Activated naive CD4-positive, alpha-beta T cell treated with anti-CD3 and anti-CD28 coated beads, Interleukin-2, amount 10 ng/mL, durations not matched to agents 7 days and 5 days (primary cell): ENCODE measurements around the gene TVP23A.
"Not testable (repeated sequence)": the region's sequence is repeated elsewhere in the genome, so short reads cannot be mapped to it uniquely, and the experiment has no call there.

Source experiments
- CTCF ChIA-PET: fragments of 350-600 bp; sonication (Branson Sonifier 250); formaldehyde crosslinking; loops from one replicate; lab custom pipeline; 2021; ENCODE audit warnings: antibody characterized with exemption; lab: Charles Lee
- DNase-seq: peaks from one replicate; pipeline ENCODE4 v3.0.0-alpha.2; 2020
- H3K27ac Mint-ChIP-seq: one replicate; pipeline ENCODE4 v1.8.0; 2021; ENCODE audit warnings: mild to moderate bottlenecking, moderate library complexity, mixed read lengths
- H3K27me3 Mint-ChIP-seq: one replicate; pipeline ENCODE4 v1.8.0; 2021; ENCODE audit warnings: mild to moderate bottlenecking, mixed read lengths
- H3K36me3 Mint-ChIP-seq: one replicate; pipeline ENCODE4 v1.8.0; 2021; ENCODE audit warnings: mixed read lengths
- H3K4me1 Mint-ChIP-seq: one replicate; pipeline ENCODE4 v1.8.0; 2021; ENCODE audit warnings: mixed read lengths
- H3K4me3 Mint-ChIP-seq: one replicate; pipeline ENCODE4 v1.8.0; 2021; ENCODE audit warnings: mild to moderate bottlenecking, moderate library complexity, mixed read lengths
- H3K9me3 Mint-ChIP-seq: one replicate; pipeline ENCODE4 v1.8.0; 2021; ENCODE audit warnings: mixed read lengths

Gene TVP23A

DNA sequence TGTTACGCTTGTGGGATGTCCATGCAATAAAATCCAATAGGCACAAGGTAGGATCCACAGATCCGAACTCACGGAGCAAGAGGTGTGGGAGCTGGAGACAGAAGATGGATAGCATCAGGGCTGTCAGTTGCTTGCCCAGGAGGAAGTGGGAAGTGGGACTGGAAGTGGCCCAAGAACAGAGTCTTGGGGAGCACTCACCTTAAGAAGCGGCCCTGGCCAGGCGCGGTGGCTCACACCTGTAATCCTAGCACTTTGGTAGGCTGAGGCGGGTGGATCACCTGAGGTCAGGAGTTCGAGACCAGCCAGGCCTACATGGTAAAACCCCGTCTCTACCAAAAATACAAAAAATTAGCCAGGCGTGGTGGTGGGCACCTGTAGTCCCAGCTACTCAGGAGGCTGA is 77.3 kb downstream of the TVP23A start:
- not testable (repeated sequence) for H3K9me3 Mint-ChIP-seq, H3K4me3 Mint-ChIP-seq, H3K36me3 Mint-ChIP-seq, DNase-seq, H3K27me3 Mint-ChIP-seq, H3K27ac Mint-ChIP-seq
- CTCF ChIA-PET: interaction anchor here (1.0 kb wide), 1 partner anchor 8 kb away, joined by 3 read pairs; no protein-coding TSS in a partner anchor
- H3K4me1 Mint-ChIP-seq: peaks cover 71% of the 10 kb centered on the region

DNA sequence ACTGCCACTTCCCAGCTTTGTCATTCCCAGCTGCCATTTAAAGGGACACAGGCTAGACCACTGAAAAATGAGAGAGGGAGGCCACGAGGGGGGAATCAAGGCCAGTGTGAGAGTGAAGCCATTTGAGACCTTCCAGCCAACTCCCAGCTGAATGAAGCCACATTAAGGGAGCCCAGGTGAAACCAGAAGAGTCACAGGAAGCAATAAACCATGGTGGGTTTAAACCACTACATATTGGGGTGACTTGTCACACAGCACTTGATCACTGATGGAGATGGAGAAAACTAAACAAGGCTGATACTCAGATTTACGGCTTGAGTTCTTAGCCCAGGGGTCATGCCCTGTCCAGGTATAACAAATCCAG is 77.8 kb downstream of the TVP23A start:
- no peaks in the 10 kb centered on the region for H3K9me3 Mint-ChIP-seq
- no peaks in the 10 kb centered on the region for H3K27me3 Mint-ChIP-seq
- H3K4me1 Mint-ChIP-seq: peaks cover 70% of the 10 kb centered on the region
- no peak for DNase-seq
- H3K36me3 Mint-ChIP-seq: peaks cover 6% of the 10 kb centered on the region
- no peak overlapping the region for H3K4me3 Mint-ChIP-seq
- CTCF ChIA-PET: interaction anchor here (1.0 to 2.1 kb wide), 2 partner anchors 9 to 227 kb away, joined by 3 to 7 read pairs; no protein-coding TSS in a partner anchor
- H3K27ac Mint-ChIP-seq: no peak overlapping the region

DNA sequence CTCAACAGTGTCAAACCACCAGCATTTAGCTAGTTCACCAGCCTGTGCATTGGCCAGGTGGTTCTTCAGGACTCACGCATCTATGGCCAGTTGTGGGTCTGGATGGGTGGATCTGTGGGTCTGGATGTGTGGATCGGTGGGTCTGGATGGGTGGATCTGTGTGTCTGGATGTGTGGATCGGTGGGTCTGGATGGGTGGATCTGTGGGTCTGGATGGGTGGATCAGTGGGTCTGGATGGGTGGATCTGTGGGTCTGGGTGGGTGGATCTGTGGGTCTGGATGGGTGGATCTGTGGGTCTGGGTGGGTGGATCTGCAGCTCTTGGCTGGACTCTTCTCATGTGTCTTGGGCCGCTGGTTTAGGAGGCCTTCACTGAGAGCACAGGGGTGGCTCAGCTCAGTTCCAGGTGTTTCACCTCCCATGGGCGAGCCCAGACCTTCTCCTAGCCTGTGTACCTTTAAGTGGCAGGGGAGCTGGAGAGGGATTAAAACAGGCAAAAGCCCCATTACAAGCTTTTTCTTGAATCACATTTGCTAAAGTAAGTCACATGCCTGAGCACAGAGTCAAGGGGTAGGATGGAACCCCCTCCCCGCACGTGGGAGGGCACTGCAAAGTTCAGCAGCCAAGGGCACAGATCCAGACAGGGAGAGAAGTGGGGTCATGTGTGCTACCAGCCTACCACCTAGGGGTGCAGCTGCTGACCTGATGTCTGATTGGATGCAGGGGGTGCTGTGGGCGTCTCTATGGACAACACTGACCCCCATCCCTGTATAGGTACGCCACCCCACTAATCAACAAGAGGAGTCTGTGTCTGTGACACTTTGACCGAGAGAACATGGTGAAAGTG is 78.4 kb downstream of the TVP23A start:
- Mint-ChIP-seq H3K4me3 (no peak overlapping the region), H3K27ac (no peak overlapping the region)

DNA sequence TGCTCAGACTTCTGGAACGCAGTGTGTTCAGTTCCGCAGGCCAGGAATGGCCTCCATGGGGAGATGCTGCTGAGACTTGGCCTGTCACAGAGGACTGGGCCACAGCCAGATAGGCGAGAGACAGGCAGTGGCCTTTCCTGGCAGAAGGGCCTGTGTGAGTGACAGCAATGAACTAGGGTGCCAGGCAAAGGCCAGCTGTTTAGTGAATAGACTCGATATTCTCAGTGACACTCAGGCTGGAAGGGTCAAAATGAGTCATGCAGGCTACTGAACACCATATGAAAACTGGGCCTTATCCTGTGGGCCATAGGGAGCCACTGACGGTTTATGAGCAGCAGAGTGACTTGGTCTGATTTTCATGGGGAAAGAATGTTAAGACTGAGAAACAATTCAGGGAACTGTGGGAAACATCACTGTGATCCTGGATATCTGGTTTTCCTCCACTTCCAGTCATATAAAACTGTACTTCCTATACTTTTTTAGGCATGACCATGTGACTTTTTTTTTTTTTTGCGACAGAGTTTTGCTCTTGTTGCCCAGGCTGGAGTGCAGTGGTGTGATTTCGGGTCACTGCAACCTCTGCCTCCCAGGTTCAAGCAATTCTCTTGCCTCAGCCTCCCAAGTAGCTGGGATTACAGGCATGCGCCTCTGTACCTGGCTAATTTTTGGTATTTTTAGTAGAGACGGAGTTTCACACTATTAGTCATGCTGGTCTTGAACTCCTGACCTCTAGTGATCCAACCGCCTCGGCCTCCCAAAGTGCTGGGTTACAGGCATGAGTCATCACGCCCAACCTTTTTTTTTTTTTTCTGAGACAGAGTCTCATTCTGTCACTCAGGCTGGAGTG is 80.1 kb downstream of the TVP23A start:
- CTCF ChIA-PET: interaction anchor here (1.0 to 3.6 kb wide), 6 partner anchors 9 to 421 kb away, joined by 3 to 43 read pairs (median 7); no protein-coding TSS in a partner anchor
- H3K4me1 Mint-ChIP-seq: peaks cover 54% of the 10 kb centered on the region
- H3K36me3 Mint-ChIP-seq: no peaks in the 10 kb centered on the region
- no peaks in the 10 kb centered on the region for H3K27me3 Mint-ChIP-seq
- peak; percentile 58 for DNase-seq
- H3K4me3 Mint-ChIP-seq: no peak overlapping the region
- no peak overlapping the region for H3K27ac Mint-ChIP-seq
- no peaks in the 10 kb centered on the region for H3K9me3 Mint-ChIP-seq

More for the DNA sequence above, 78.4 kb downstream of the TVP23A start:
- Mint-ChIP-seq H3K36me3 (peaks cover 1% of the 10 kb centered on the region), H3K4me1 (peaks cover 64% of the 10 kb centered on the region), H3K9me3 (no peaks in the 10 kb centered on the region), H3K27me3 (no peaks in the 10 kb centered on the region)
- CTCF ChIA-PET: interaction anchor here (0.6 to 2.1 kb wide), 5 partner anchors 9 to 226 kb away, joined by 3 to 9 read pairs (median 3); no protein-coding TSS in a partner anchor
- no peak for DNase-seq

DNA sequence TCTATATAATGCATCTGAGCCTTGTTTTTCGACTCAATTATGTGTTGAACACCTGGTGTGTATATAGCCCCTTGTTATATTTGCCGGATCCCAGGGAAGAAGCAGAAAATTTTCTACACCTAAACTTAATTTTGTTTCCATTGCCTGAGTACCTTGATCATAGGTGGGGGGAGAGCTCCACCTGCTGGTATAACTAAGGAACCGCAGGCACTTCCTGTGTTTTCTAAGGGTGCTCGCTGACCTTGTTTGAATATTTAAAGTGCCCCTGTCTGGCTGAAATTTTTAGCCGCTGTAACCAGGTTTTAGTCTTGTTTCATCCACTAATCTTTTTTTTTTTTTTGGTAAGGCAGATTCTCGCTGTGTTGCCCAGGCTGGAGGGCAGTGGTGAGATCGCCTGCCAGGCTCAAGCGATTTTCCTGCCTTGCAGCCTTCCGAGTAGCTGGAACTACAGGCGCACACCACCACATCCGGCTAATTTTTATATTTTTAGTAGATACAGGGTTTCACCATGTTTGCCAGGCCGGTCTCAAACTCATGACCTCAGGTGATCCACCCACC is 81.4 kb downstream of the TVP23A start:
- CTCF ChIA-PET: interaction anchor here (0.6 to 3.6 kb wide), 12 partner anchors 10 to 1479 kb away, joined by 3 to 43 read pairs (median 4); no protein-coding TSS in a partner anchor

DNA sequence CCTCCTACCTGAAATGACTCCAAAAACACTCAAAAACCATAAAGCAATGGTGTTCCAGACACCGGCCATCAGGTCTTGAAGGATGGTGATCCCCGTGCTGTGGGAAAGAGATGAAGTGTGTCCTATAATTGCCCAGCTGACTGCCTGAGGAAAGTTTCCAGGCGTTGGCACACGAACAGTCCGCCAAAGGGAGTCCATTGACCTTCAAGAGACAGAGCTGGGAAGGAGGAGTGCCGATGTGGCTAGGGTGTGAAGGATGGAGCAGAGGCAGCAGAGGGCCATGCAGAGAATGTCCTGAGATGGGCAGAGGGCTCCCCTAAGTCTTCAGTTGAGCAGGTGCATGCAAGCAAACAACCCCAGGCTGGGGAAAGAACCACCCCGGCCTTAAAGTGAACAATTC is 86.8 kb downstream of the TVP23A start:
- DNase-seq: no peak
- Mint-ChIP-seq H3K9me3 (peaks cover 3% of the 10 kb centered on the region), H3K27ac (no peak overlapping the region), H3K36me3 (no peaks in the 10 kb centered on the region), H3K4me1 (no peaks in the 10 kb centered on the region), H3K4me3 (no peak overlapping the region), H3K27me3 (peaks cover 3% of the 10 kb centered on the region)
- CTCF ChIA-PET: interaction anchor here (0.6 to 1.9 kb wide), 6 partner anchors 132 to 222 kb away, joined by 3 to 6 read pairs (median 4); no protein-coding TSS in a partner anchor

More for the DNA sequence above, 81.4 kb downstream of the TVP23A start:
- Mint-ChIP-seq H3K9me3 (peaks cover 3% of the 10 kb centered on the region), H3K27me3 (peaks cover 3% of the 10 kb centered on the region), H3K36me3 (no peaks in the 10 kb centered on the region), H3K4me3 (peak overlapping the region; percentile 51), H3K27ac (peak overlapping the region; percentile 62), H3K4me1 (peaks cover 48% of the 10 kb centered on the region)
- DNase-seq: peak; percentile 79

DNA sequence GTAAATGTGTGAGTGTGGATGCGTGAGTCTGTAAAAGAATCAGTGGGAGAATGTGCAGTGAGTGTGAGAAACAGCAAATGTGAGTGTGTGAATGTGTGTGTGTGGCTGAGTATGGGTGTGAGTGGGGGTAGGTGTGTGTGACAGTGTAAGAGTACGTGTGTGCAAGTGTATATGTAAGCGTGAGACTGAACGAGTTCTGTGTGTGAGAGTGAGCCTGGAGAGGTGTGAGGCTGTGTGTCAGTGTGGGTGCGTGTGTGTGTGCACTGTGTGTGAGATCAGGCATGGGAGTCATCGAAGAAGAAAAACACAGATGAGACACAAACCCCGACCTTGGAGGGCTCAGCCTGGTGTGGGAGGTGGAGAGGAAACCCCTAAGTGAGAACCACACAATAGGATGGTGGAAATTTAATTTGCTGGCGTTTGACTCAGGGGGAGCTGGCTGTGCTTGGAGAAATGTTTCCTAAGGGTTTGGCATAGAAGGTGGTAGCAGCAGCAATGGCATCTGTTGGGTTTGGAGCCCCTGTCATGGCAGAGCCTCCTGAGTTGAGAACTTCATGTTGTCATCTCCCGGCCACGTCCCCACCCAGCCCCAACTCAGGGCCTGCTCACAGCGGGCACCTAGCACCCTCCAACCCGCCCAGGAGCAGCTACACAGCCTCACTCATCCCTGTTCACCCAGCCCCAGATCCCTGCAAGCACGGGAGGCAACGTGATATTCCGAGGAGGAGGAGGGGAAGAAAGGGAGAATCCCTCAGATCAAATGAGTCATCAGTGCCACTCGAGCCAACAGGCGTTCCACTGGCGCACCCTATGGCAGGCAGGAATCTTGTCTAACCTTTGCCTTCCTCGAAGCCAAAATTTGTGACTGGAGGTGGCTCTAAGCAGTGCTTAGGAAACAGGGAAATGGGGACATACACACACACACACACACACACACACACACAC is 89.2 kb downstream of the TVP23A start:
- CTCF ChIA-PET: no interaction called here
- no peak overlapping the region for H3K4me3 Mint-ChIP-seq
- H3K36me3 Mint-ChIP-seq: no peaks in the 10 kb centered on the region
- H3K27me3 Mint-ChIP-seq: peaks cover 3% of the 10 kb centered on the region
- H3K4me1 Mint-ChIP-seq: no peaks in the 10 kb centered on the region
- H3K9me3 Mint-ChIP-seq: peaks cover 3% of the 10 kb centered on the region
- H3K27ac Mint-ChIP-seq: no peak overlapping the region
- DNase-seq: no peak

DNA sequence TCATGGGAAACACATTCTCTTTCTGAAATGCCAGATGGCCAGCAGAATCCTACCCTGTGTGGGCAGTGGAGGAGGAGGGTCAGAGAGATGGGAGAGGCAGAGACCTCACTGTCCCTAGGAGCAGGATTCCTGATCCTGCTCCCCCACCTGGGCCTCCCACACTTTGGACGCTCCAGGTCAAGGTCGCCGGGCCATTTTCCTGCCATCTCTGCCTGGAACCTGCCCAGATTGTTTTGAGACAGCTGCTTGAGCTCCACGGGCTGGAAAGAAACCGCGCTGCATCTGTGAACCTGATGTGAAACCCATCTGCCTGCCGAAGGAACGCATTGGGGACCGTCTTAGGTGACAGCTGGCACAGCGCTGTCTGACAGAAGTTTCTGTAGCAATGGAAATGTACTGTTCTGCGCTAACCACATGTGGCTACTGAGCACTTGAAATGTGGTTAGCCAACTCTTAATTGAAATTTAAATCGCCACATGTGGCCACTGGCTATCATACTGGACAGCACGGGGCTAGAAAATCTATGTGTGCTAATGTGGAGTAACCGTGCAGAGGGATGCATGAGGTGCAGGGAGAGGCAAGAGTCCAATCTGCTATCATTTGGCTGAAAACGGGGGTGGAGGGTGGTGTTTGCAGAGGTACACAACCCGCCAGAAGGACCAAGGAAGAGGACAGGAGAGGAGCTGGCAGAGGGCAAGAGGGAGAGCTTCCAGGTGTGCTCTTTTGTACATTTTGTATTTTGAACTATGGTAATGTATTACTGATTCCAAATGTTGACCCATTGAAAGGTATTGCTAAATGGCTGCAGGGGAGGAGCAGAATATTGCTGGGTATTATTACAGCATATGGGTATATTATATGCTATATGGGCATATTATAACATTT is 90.3 kb downstream of the TVP23A start:
- H3K4me1 Mint-ChIP-seq: no peaks in the 10 kb centered on the region
- CTCF ChIA-PET: no interaction called here
- no peak overlapping the region for H3K4me3 Mint-ChIP-seq
- peaks cover under 1% of the 10 kb centered on the region for H3K9me3 Mint-ChIP-seq
- H3K27me3 Mint-ChIP-seq: peaks cover 3% of the 10 kb centered on the region
- DNase-seq: no peak
- H3K36me3 Mint-ChIP-seq: no peaks in the 10 kb centered on the region
- H3K27ac Mint-ChIP-seq: no peak overlapping the region
